Endothelial cell of umbilical vein (primary cell): Measurements from ENCODE around the gene PIGO. TPM values are rescaled to one million over a fixed set of nuclear protein-coding genes. Genes with fewer than 3 reads are reported as not detected.

Experiments used
- BruUV-seq: library from RNA; stranded (reverse); fragments of 400-500 nt; replicated peaks from 2 replicates; lab custom pipeline; 2021; lab: Mats Ljungman, UMichigan
- CTCF ChIA-PET: fragments of 300-600, 350-600 bp; sonication (Branson Sonifier 250); formaldehyde crosslinking; loops from one replicate; lab custom pipeline; 2021; ENCODE audit warnings: antibody characterized with exemption, inconsistent platforms; lab: Charles Lee
- POLR2A ChIA-PET: fragments of 300-600, 350-600 bp; sonication (Branson Sonifier 250); formaldehyde crosslinking; loops from one replicate; lab custom pipeline; 2021; ENCODE audit warnings: antibody characterized with exemption, inconsistent platforms; lab: Charles Lee
- DNase-seq: peaks from one replicate; pipeline ENCODE4 v3.0.0-alpha.2; 2011; ENCODE audit warnings: low read depth, low spot score
- FAIRE-seq: peaks from 2 replicates; lab custom pipeline; 2011; peaks lifted over from hg19 to GRCh38; lab: Jason Lieb, UNC
- H2AFZ ChIP-seq: 2 replicates; pipeline ENCODE4 v1.6.0; 2012; ENCODE audit warnings: low read depth, low read length, control low read depth, inconsistent platforms
- H3K27ac ChIP-seq: 2 replicates; pipeline ENCODE4 v1.5.1; 2011; ENCODE audit warnings: low read depth, mild to moderate bottlenecking, control low read depth, low read length, moderate library complexity; ENCODE audit not compliant: insufficient read depth
- H3K27me3 ChIP-seq, 2 experiments: 2 replicates each; pipeline versions ENCODE4 v1.6.0 to v1.6.1; 2011; ENCODE audit warnings: low read length in 2 of 2, mixed read lengths in 1 of 2; ENCODE audit not compliant: control insufficient read depth in 2 of 2, insufficient read depth in 2 of 2
- H3K36me3 ChIP-seq, 2 experiments: 2 replicates in 1 of 2; 3 replicates in 1 of 2; pipeline ENCODE4 v1.5.1; 2011; ENCODE audit warnings: low read length in 2 of 2, mild to moderate bottlenecking in 1 of 2, moderate library complexity in 1 of 2; ENCODE audit not compliant: control insufficient read depth in 2 of 2, insufficient read depth in 2 of 2; ENCODE audit errors: extremely low read depth in 1 of 2
- H3K4me1 ChIP-seq: 3 replicates; pipeline ENCODE4 v1.5.1; 2011; ENCODE audit warnings: mild to moderate bottlenecking, low read length; ENCODE audit not compliant: control insufficient read depth, insufficient read depth; ENCODE audit errors: extremely low read depth
- H3K4me2 ChIP-seq: 2 replicates; pipeline ENCODE4 v1.6.1; 2011; ENCODE audit warnings: low read length, control low read depth, mixed read lengths; ENCODE audit not compliant: insufficient read depth
- H3K4me3 ChIP-seq, 3 experiments: fragments of 200-600 bp in 1 of 3; sonication (generic), shearing (Covaris generic) in 1 of 3; replicated peaks in 1 of 3; 2 replicates each; pipeline ENCODE4 v1.5.1; 2011 to 2016; ENCODE audit warnings: control low read depth in 3 of 3, low read length in 3 of 3, mild to moderate bottlenecking in 2 of 3, inconsistent platforms in 1 of 3, low read depth in 1 of 3, moderate library complexity in 1 of 3; ENCODE audit not compliant: insufficient read depth in 1 of 3
- H3K79me2 ChIP-seq: 2 replicates; pipeline ENCODE4 v1.6.0; 2012; ENCODE audit warnings: low read length, inconsistent platforms; ENCODE audit not compliant: control insufficient read depth, insufficient read depth
- H3K9ac ChIP-seq: replicated peaks from 2 replicates; pipeline ENCODE3; 2011; ENCODE audit warnings: low read length, control low read depth; ENCODE audit not compliant: insufficient read depth; ENCODE audit errors: extremely low read depth
- H3K9me1 ChIP-seq: replicated peaks from 3 replicates; pipeline ENCODE4 v1.6.0; 2011; ENCODE audit warnings: mild to moderate bottlenecking, low read length; ENCODE audit not compliant: control insufficient read depth, insufficient read depth; ENCODE audit errors: extremely low read depth
- H3K9me3 ChIP-seq: replicated peaks from 2 replicates; pipeline ENCODE4 v1.5.1; 2012; ENCODE audit warnings: low read length, inconsistent platforms; ENCODE audit not compliant: control insufficient read depth, insufficient read depth
- H4K20me1 ChIP-seq: replicated peaks from 2 replicates; pipeline ENCODE3; 2011; ENCODE audit warnings: mild to moderate bottlenecking, low read length; ENCODE audit not compliant: control insufficient read depth, insufficient read depth; ENCODE audit errors: extremely low read depth
- EZH2 ChIP-seq: IDR thresholded peaks from 2 replicates; pipeline ENCODE4 v1.6.1; 2012; ENCODE audit warnings: borderline replicate concordance, low read depth, mild to moderate bottlenecking, moderate library complexity, low read length, inconsistent platforms; ENCODE audit not compliant: severe bottlenecking
- FOS ChIP-seq: IDR thresholded peaks from 2 replicates; pipeline ENCODE4 v1.6.1; 2011; ENCODE audit warnings: mild to moderate bottlenecking, low read length, moderate library complexity, borderline replicate concordance; ENCODE audit not compliant: insufficient read depth
- GATA2 ChIP-seq: IDR thresholded peaks from 2 replicates; pipeline ENCODE4 v1.7.0; 2011; ENCODE audit warnings: low read depth, mild to moderate bottlenecking, moderate library complexity, mixed read lengths, low read length; ENCODE audit not compliant: insufficient read length, insufficient read depth
- JUN ChIP-seq: IDR thresholded peaks from 2 replicates; pipeline ENCODE4 v1.6.1; 2011; ENCODE audit warnings: borderline replicate concordance, low read depth; ENCODE audit not compliant: insufficient read length, insufficient read depth
- MYC ChIP-seq: IDR thresholded peaks from one replicate; pipeline ENCODE4 v1.6.1; 2011; ENCODE audit warnings: mild to moderate bottlenecking, low read depth, low read length
- POLR2A ChIP-seq: IDR thresholded peaks from 2 replicates; pipeline ENCODE4 v1.6.1; 2012; ENCODE audit warnings: low read depth, mild to moderate bottlenecking, control low read depth, low read length
- POLR2AphosphoS5 ChIP-seq: IDR thresholded peaks from 2 replicates; pipeline ENCODE4 v1.6.1; 2012; ENCODE audit warnings: low read depth, mild to moderate bottlenecking, control low read depth, low read length, moderate library complexity; ENCODE audit not compliant: insufficient read depth
- dilution Hi-C: fragments of 300-500 bp; cut with MboI; formaldehyde crosslinking; loops from one replicate; pipeline ENCODE4 v1.15.0; 2019; ENCODE audit warnings: low sequenced_read_pairs; ENCODE audit not compliant: extremely low pct_ligation_motif_present
- intact Hi-C: fragments of 100-400 bp; cut with micrococcal nuclease; formaldehyde crosslinking; loops from one replicate; pipeline ENCODE4 v1.10.0; 2022
- polyA plus RNA-seq, 4 experiments: library from polyadenylated mRNA; depleted of rRNA in 3 of 4; stranded (reverse) in 3 of 4; unstranded in 1 of 4; fragments of >200 nt; gene quantifications; 2 replicates each; pipeline versions ENCODE4 v1.2.1 to v1.2.3, GENCODE V29; 2011 to 2012; ENCODE audit warnings: missing spikeins in 1 of 4
- total RNA-seq: library from RNA; stranded (reverse); gene quantifications from 2 replicates; pipeline ENCODE4 v1.2.3, GENCODE V29; 2021
- TF ChIP-seq, protein P1 (sequence below), 2 donors: IDR thresholded peaks; 1 replicate in 1 of 2; 2 replicates in 1 of 2; pipeline ENCODE4 v1.5.1; 2011; ENCODE audit warnings: low read length in 2 of 2, mild to moderate bottlenecking in 2 of 2, moderate library complexity in 2 of 2, control low read depth in 1 of 2, inconsistent platforms in 1 of 2, low read depth in 1 of 2; ENCODE audit not compliant: insufficient read depth in 1 of 2; ENCODE audit errors: extremely low read depth in 1 of 2
- TF ChIP-seq, protein P2 (sequence below): IDR thresholded peaks from 2 replicates; pipeline ENCODE4 v1.6.1; 2011; ENCODE audit not compliant: insufficient read depth, insufficient read length

The PIGO gene
- total and polyA plus RNA-seq, 2 donors (not counting 3 experiments of a cell fraction or from before 2014, with no cell fraction given) = 23.5 to 27.3 TPM

DNA sequence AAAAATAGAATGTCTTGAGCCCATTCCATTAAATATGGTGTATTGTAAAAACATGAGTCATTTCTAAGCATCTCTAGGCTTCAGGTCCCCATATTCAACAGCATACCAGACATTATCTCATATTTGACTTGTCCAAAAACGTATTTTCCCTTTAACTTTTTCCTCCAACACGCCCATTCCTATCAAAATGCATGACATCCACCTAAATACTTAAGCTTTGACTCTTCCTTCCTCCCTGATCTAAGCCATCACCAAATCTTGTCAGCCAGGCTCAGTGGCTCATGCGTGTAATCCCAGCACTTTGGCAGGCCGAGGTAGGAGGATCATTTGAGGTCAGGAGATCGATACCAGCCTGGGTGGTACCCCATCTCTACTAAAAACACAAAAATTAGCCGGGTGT lies 47.9 kb downstream of the PIGO start:
- CTCF ChIA-PET = interaction anchor here (1.7 kb wide), 1 partner anchor 149 kb away, joined by 6 read pairs; no protein-coding TSS in a partner anchor
- H3K9me1 ChIP-seq = no peaks in the 10 kb centered on the region
- H3K4me1 ChIP-seq = no peaks in the 10 kb centered on the region
- FAIRE-seq (no peak), DNase-seq (no peak)
- no peak overlapping the region for H2AFZ ChIP-seq
- dilution Hi-C loops = no loop called here
- no peak overlapping the region for H3K9ac ChIP-seq
- no peaks in the 10 kb centered on the region for H3K79me2 ChIP-seq
- intact Hi-C loops = no loop called here
- H3K4me3 ChIP-seq = no peak overlapping the region
- no peak overlapping the region for H3K27ac ChIP-seq
- POLR2A ChIA-PET = no interaction called here
- H3K27me3 ChIP-seq = no peaks in the 10 kb centered on the region
- no TSS peak for BruUV-seq
- no peaks in the 10 kb centered on the region for H4K20me1 ChIP-seq
- peaks cover 4 to 7% of the 10 kb centered on the region in 2 experiments for H3K36me3 ChIP-seq
- no peak for TF ChIP-seq POLR2AphosphoS5
- TF ChIP-seq, protein P1, sequence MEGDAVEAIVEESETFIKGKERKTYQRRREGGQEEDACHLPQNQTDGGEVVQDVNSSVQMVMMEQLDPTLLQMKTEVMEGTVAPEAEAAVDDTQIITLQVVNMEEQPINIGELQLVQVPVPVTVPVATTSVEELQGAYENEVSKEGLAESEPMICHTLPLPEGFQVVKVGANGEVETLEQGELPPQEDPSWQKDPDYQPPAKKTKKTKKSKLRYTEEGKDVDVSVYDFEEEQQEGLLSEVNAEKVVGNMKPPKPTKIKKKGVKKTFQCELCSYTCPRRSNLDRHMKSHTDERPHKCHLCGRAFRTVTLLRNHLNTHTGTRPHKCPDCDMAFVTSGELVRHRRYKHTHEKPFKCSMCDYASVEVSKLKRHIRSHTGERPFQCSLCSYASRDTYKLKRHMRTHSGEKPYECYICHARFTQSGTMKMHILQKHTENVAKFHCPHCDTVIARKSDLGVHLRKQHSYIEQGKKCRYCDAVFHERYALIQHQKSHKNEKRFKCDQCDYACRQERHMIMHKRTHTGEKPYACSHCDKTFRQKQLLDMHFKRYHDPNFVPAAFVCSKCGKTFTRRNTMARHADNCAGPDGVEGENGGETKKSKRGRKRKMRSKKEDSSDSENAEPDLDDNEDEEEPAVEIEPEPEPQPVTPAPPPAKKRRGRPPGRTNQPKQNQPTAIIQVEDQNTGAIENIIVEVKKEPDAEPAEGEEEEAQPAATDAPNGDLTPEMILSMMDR (IDR thresholded peaks at IDR 0.05; ENCODE audit: extremely low read depth in 1 of 2, insufficient read depth in 1 of 2, low read depth in 1 of 2, low read length in 2 of 2) = no peak
- no peak for TF ChIP-seq EZH2
- TF ChIP-seq, protein P2, sequence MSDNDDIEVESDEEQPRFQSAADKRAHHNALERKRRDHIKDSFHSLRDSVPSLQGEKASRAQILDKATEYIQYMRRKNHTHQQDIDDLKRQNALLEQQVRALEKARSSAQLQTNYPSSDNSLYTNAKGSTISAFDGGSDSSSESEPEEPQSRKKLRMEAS = no peak
- no peak for TF ChIP-seq GATA2
- TF ChIP-seq POLR2A = no peak
- no peak for TF ChIP-seq MYC
- TF ChIP-seq FOS = no peak
- TF ChIP-seq JUN = no peak
- no peaks in the 10 kb centered on the region for H3K9me3 ChIP-seq
- no peak overlapping the region for H3K4me2 ChIP-seq
